GM18861 (cell line): ENCODE results near the gene PCDHB6.
"Not testable (repeated sequence)": the region's sequence is repeated elsewhere in the genome, so short reads cannot be mapped to it uniquely, and the experiment has no call there.

Experiments used
- ATAC-seq: cut with Tn5 transposase; IDR thresholded peaks from one replicate; pipeline ENCODE4 v1.9.1; 2021; ENCODE audit not compliant: unreplicated experiment

PCDHB6 gene

GRCh38 chr5:141149812-141150211 is at the start of gene PCDHB6:
TSS of gene PCDHB6 (plus strand) at chr5:141150057. CDS start at chr5:141150258, 201 bp downstream.
- ATAC-seq, result no peak

GRCh38 chr5:141100243-141100805 is 49.5 kb upstream of the PCDHB6 start, which contains the start of gene PCDHB3:
TSS of gene PCDHB3 (plus strand) at chr5:141100473. CDS start at chr5:141100650, 177 bp downstream.
- ATAC-seq, result no peak

- no peak for ATAC-seq
Observed at GRCh38 chr5:141101059-141101458, 48.8 kb upstream of the PCDHB6 start.

GRCh38 chr5:141102070-141102469 is 47.8 kb upstream of the PCDHB6 start:
- ATAC-seq, result not testable (repeated sequence)

GRCh38 chr5:141102471-141102870 is 47.4 kb upstream of the PCDHB6 start:
- ATAC-seq, result not testable (repeated sequence)

- no peak for ATAC-seq
Observed at GRCh38 chr5:141105350-141105749, 44.5 kb upstream of the PCDHB6 start.

- ATAC-seq, result no peak
Observed at GRCh38 chr5:141119250-141119649, 30.6 kb upstream of the PCDHB6 start.

- ATAC-seq, result no peak
Observed at GRCh38 chr5:141121563-141121962, 28.3 kb upstream of the PCDHB6 start, which contains the start of gene PCDHB4. TSS of gene PCDHB4 (plus strand) at chr5:141121818. CDS start at chr5:141121999, 181 bp downstream.

GRCh38 chr5:141121985-141122384 is 27.9 kb upstream of the PCDHB6 start:
- no peak for ATAC-seq

- not testable (repeated sequence) for ATAC-seq
Observed at GRCh38 chr5:141123396-141124135, 26.3 kb upstream of the PCDHB6 start.

GRCh38 chr5:141127305-141127704 is 22.6 kb upstream of the PCDHB6 start:
- ATAC-seq, result no peak

- no peak for ATAC-seq
Observed at GRCh38 chr5:141135030-141135717, 14.7 kb upstream of the PCDHB6 start, which contains the start of gene PCDHB5. TSS of gene PCDHB5 (plus strand) at chr5:141135206. CDS start at chr5:141135435, 229 bp downstream.

- ATAC-seq, result no peak
Observed at GRCh38 chr5:141135718-141136266, 14.1 kb upstream of the PCDHB6 start.

GRCh38 chr5:141137346-141137745 is 12.5 kb upstream of the PCDHB6 start:
- ATAC-seq, result not testable (repeated sequence)

GRCh38 chr5:141150224-141150992 is 551 bp downstream of the PCDHB6 start:
- no peak for ATAC-seq

GRCh38 chr5:141150993-141151325 is 1.1 kb downstream of the PCDHB6 start:
- ATAC-seq, result no peak

- ATAC-seq, result not testable (repeated sequence)
Observed at GRCh38 chr5:141151632-141152031, 1.8 kb downstream of the PCDHB6 start.

GRCh38 chr5:141152096-141152495 is 2.2 kb downstream of the PCDHB6 start:
- ATAC-seq, result not testable (repeated sequence)

GRCh38 chr5:141155540-141156374 is 5.9 kb downstream of the PCDHB6 start:
- ATAC-seq, result no peak

GRCh38 chr5:141157356-141157755 is 7.5 kb downstream of the PCDHB6 start:
- not testable (repeated sequence) for ATAC-seq
